Dendritic cell treated with granulocyte-macrophage colony-stimulating factor and Interleukin-4, amounts not matched to agents 40 ng/mL and 50 ng/mL, for 4 days (primary cell): ENCODE measurements around the gene DZIP1.
A peak's percentile ranks its signal among the peaks of the same experiment; 100 is the strongest.

Experiments
- H3K27ac Mint-ChIP-seq: one replicate; pipeline ENCODE4 v1.8.0; 2022; ENCODE audit warnings: mild to moderate bottlenecking, mixed read lengths
- H3K27me3 Mint-ChIP-seq: one replicate; pipeline ENCODE4 v1.8.0; 2022; ENCODE audit warnings: mild to moderate bottlenecking, mixed read lengths
- H3K36me3 Mint-ChIP-seq: one replicate; pipeline ENCODE4 v1.8.0; 2022; ENCODE audit warnings: low read depth, mixed read lengths
- H3K4me1 Mint-ChIP-seq: one replicate; pipeline ENCODE4 v1.8.0; 2022; ENCODE audit warnings: low read depth, mixed read lengths
- H3K4me3 Mint-ChIP-seq: one replicate; pipeline ENCODE4 v1.8.0; 2022; ENCODE audit warnings: mild to moderate bottlenecking, moderate library complexity, mixed read lengths
- H3K9me3 Mint-ChIP-seq: one replicate; pipeline ENCODE4 v1.8.0; 2022; ENCODE audit warnings: mixed read lengths
- intact Hi-C: fragments of 100-400 bp; cut with micrococcal nuclease; formaldehyde crosslinking; loops from one replicate; pipeline ENCODE4 v1.15.0; 2022

DZIP1 gene

DNA sequence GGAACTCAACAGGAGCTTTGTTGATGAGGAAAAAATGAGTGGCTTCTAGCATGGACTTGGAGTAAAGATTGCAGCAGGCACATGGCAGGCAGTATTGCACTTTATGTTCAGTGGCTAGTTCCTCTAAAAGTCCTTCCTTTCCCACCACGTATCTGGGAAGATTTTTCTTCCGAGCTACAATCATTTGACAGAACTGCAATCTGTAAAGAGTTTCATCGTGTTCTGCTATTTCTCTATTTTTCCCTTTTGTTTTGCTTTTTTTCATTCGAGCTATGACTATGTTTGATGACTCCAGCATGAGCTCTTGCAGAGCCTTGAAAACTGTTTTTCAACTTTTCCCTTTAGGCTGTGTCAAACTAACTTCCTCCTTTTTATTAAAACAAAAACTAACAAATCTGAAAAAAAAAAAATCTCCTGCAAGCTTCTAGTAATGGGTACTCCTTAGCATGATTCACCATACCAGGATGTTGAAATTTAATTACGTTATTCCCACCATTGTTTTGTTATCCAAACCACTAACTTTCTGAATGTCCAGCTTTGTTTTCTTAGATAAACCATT, 79.7 kb downstream of the DZIP1 start:
- Mint-ChIP-seq H3K36me3 (no peaks in the 10 kb centered on the region), H3K27me3 (no peaks in the 10 kb centered on the region), H3K27ac (peak overlapping the region; percentile 74), H3K9me3 (no peaks in the 10 kb centered on the region), H3K4me1 (peaks cover 13% of the 10 kb centered on the region), H3K4me3 (peak overlapping the region; percentile 79)
- intact Hi-C loops = no loop called here

DNA sequence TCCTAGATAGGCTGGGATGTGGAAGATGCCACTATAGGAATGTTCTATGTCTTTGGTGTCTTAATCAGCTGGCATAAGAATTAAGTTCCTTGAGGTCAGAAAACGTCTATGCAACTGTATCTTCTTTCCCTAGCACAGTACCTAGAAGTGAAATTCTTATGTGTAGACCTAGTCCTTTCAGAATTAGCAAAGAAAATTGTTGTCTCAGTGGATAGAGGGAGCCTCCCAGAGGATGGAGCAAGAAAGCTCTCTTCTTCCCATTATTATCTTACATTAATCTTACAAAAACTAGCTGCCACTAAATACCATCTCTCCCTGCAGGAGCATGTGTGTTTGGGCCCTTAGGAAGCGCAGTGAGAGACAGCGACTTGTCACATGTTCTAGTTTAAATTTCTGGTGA, 80.4 kb downstream of the DZIP1 start:
- H3K27ac Mint-ChIP-seq = peak overlapping the region; percentile 74
- intact Hi-C loops = no loop called here

DNA sequence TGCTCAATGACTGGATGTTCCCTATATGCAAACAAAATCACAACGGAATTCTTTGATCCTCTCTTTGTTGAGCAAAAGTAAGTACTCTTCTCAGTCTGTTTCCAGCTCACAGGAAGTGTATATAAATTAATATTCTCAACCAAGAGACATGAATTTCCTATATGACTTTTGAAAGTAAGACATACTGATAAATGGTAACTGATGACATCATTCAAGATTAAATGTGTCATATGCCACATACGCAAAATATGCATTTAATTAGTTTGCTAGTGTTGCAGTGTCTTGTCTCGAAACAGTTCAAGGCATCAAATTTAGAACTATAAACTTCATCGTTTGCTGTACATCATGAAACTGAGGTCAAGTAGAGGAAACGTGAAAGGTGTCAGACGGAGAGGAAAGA, 84.1 kb downstream of the DZIP1 start:
- intact Hi-C loops = no loop called here
- H3K36me3 Mint-ChIP-seq = no peaks in the 10 kb centered on the region
- H3K4me3 Mint-ChIP-seq = no peak overlapping the region
- peaks cover 13% of the 10 kb centered on the region for H3K4me1 Mint-ChIP-seq
- H3K27me3 Mint-ChIP-seq = no peaks in the 10 kb centered on the region
- H3K27ac Mint-ChIP-seq = no peak overlapping the region
- H3K9me3 Mint-ChIP-seq = no peaks in the 10 kb centered on the region

More for the DNA sequence above, 80.4 kb downstream of the DZIP1 start:
- Mint-ChIP-seq H3K36me3 (no peaks in the 10 kb centered on the region), H3K9me3 (no peaks in the 10 kb centered on the region), H3K27me3 (no peaks in the 10 kb centered on the region), H3K4me3 (no peak overlapping the region), H3K4me1 (peaks cover 13% of the 10 kb centered on the region)

DNA sequence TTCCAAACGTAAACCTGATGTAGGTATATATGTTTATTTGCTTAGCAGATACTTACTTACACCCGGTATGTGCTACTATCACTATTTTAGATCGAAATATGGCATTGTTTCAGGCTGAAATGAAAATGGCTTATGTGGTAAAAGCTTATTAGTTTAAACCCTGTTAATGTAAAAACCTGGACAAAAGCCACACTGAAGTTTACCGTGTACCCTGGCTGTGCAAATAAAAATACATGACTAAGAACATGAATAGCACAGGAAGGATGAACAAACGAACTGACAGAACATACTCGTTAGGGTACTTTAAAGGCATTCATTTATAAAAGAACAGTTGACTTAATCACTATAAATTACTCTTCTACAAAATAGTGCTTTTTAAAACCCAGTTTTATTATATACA, 85.4 kb downstream of the DZIP1 start:
- intact Hi-C loops = no loop called here
- no peaks in the 10 kb centered on the region for H3K9me3 Mint-ChIP-seq
- H3K4me3 Mint-ChIP-seq = no peak overlapping the region
- H3K36me3 Mint-ChIP-seq = no peaks in the 10 kb centered on the region
- peaks cover 8% of the 10 kb centered on the region for H3K4me1 Mint-ChIP-seq
- peaks cover 3% of the 10 kb centered on the region for H3K27me3 Mint-ChIP-seq
- no peak overlapping the region for H3K27ac Mint-ChIP-seq

DNA sequence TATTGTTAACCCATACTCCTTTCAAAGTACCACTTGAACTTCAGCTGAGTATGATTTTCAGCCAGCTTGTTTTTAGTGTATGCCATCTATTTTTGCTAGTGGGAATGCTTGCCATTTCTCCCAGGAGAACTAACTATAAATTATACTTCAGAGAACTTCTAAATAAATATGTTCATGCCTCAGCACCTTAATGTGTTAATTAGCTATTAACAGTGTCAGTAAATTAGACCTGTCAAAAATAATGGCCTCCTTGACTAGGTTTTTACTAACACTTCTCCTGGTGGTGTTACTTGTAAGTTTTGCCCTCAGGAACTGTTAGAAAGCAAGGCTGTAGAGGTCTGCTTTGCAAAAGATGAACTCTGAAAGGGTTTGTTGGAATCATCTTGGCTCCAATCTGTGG, 87.5 kb downstream of the DZIP1 start:
- intact Hi-C loops = no loop called here
- H3K4me1 Mint-ChIP-seq = peaks cover 21% of the 10 kb centered on the region
- no peak overlapping the region for H3K27ac Mint-ChIP-seq
- H3K36me3 Mint-ChIP-seq = no peaks in the 10 kb centered on the region
- H3K9me3 Mint-ChIP-seq = no peaks in the 10 kb centered on the region
- peaks cover 23% of the 10 kb centered on the region for H3K27me3 Mint-ChIP-seq
- H3K4me3 Mint-ChIP-seq = no peak overlapping the region

DNA sequence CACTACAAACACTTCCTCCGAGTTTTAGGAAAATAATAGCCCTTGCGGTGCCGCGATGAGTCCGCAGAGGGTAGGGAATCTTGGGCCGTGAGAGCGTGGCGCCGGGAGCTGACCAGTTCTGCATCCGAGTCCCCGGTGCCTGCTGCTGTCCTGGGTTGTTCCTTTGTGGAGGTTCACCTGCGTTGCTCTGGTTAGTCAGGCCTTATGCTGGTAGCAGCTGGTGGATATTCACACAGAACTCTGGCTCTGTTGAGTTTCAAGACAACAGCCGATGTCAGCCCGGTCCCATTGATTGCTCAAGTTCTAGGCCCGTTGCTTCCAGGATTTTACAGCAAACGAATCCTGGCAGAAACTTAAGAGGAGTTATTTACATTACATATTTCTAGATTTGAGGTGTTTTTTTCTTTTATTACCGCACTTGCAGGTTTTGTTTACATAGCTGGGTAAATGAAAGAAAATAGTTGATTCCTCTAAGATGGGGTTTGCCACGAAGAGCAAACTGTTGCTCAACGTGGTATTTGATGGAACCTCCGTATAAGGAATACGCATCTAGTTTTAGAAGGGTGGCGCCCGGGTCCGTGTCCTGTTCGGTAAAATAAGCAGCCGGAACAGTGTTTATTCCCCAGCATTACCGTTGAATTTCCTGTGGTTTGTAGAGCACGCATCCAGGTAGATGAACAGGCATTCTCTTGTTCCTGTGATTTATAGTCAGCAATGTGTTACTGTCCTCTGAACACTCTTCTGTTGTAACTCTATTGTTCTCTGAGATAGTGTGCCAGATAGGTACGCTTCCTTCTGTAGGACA, 90.7 kb downstream of the DZIP1 start:
- Mint-ChIP-seq H3K4me3 (peak overlapping the region; percentile 65), H3K4me1 (peaks cover 21% of the 10 kb centered on the region), H3K36me3 (no peaks in the 10 kb centered on the region), H3K9me3 (no peaks in the 10 kb centered on the region), H3K27ac (no peak overlapping the region), H3K27me3 (peaks cover 40% of the 10 kb centered on the region)
- intact Hi-C loops = no loop called here

DNA sequence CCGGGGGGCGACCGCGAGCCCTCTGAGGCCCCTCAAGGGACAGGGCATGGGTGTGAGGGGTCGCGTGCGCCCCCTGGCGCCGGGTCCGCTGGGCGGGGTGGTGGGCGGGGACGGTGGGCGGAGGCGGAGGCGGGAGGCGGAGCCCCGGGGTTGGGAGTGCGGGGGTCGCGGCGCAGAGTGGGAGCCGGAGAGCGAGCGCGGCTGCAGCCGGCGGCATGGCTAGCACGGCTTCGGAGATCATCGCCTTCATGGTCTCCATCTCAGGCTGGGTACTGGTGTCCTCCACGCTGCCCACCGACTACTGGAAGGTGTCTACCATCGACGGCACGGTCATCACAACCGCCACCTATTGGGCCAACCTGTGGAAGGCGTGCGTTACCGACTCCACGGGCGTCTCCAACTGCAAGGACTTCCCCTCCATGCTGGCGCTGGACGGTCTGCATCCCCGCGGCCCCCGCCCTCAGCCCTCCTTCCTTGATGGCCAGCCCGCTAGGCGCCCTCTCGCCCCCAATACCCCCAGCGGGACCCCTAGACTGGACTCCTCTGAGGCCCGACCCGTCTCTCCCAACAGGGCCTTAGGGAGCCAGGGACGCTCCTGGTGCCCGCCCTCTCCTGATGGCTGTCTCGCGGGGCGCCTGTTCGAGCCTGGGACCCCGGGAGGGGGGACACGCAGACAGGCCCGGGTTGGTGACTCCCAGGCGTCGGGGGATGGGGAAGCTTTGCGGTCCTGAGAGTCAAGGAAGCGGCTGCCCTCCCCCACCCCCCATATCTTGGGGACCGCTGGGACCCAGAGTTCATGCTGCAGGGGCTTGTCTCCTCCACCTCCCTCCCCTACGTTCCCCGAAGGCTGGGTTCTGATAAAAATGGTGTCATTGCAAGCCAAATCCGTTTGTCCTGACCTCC, 91.7 kb downstream of the DZIP1 start, which contains the start of gene CLDN10:
Gene CLDN10, plus strand, starts transcription at position 182 of the 903 bp plus-strand sequence. Its CDS starts 34 bp downstream, at position 216.
- Mint-ChIP-seq H3K27me3 (peaks cover 40% of the 10 kb centered on the region), H3K4me3 (peak within 1 kb of the TSS; percentile 65), H3K4me1 (peaks cover 21% of the 10 kb centered on the region), H3K36me3 (no peaks in the 10 kb centered on the region), H3K27ac (no peak within 1 kb of the TSS), H3K9me3 (no peaks in the 10 kb centered on the region)
- intact Hi-C loops = no loop called here

DNA sequence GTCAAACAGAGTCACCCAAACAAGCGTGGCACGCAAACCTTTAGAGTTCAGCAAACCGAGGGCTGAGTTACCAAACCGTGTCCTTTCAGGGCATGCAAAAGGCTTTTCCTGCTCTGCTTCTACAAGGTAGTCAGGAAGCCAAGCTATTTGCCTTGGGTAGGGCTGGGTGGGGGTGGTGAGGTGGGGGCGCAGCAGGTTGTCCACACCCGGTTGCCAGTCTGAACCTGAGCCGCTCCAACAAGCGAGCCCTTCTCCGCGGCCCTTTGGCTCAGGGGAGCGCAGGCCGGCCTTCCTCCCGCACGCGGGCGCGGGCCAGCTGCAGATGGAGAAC, 92.3 kb downstream of the DZIP1 start:
- no peak overlapping the region for H3K27ac Mint-ChIP-seq
- H3K4me1 Mint-ChIP-seq = peaks cover 23% of the 10 kb centered on the region
- peaks cover 40% of the 10 kb centered on the region for H3K27me3 Mint-ChIP-seq
- intact Hi-C loops = no loop called here
- no peaks in the 10 kb centered on the region for H3K9me3 Mint-ChIP-seq
- peak overlapping the region; percentile 56 for H3K4me3 Mint-ChIP-seq
- H3K36me3 Mint-ChIP-seq = no peaks in the 10 kb centered on the region

DNA sequence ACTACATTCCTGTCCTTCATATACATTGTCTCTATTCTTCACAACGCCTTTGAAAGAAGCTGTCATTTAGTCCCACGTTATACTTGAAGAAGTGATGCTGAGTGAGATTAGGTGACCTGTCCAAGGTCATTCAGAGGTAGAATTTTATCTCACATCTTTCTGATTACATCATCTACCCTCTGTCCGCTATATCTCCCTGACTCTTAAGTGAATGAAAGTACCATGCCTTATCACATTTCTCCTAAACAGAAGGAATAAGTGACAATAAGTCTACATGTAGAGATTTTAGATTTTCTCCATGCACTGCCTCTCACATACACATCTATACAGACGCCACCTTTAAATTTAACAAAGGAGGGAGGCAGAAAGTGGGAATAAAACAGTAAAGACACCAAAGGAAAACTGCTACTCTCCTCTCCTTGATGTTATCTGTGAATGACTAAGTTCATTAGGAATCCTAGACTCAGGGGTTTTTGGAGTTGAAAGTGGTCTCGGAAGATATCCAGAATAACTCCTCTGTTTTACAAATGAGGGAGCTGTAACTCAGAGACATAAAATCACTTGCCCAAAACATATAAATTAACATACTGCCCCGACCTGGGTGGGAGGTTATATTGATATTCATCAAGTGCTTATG, 96.9 kb downstream of the DZIP1 start:
- H3K9me3 Mint-ChIP-seq = no peaks in the 10 kb centered on the region
- H3K27ac Mint-ChIP-seq = no peak overlapping the region
- no peaks in the 10 kb centered on the region for H3K36me3 Mint-ChIP-seq
- H3K4me1 Mint-ChIP-seq = peaks cover 12% of the 10 kb centered on the region
- H3K27me3 Mint-ChIP-seq = peaks cover 23% of the 10 kb centered on the region
- intact Hi-C loops = no loop called here
- no peak overlapping the region for H3K4me3 Mint-ChIP-seq

DNA sequence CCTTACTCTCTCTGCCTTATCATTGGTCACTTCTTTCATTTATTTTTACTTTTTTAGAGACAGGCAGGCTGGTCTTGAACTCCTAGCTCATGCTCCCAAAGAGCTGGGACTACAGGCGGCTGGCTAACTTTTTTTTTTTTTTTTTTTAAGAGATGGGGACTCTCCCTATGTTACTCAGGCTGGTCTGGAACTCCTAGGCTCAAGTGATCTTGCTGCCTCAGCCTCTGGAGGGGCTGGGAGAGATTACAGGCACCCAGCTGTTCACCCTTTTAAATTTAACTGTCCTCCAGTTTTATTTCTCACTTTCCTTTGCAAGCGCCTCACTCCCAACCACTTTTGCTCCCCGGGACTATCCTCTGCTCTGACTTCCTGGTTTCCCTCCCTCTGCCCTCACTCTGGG, 97.6 kb downstream of the DZIP1 start:
- intact Hi-C loops = no loop called here
- H3K4me3 Mint-ChIP-seq = no peak overlapping the region
- peaks cover 12% of the 10 kb centered on the region for H3K4me1 Mint-ChIP-seq
- H3K9me3 Mint-ChIP-seq = no peaks in the 10 kb centered on the region
- H3K36me3 Mint-ChIP-seq = no peaks in the 10 kb centered on the region
- H3K27ac Mint-ChIP-seq = no peak overlapping the region
- H3K27me3 Mint-ChIP-seq = peaks cover 16% of the 10 kb centered on the region

DNA sequence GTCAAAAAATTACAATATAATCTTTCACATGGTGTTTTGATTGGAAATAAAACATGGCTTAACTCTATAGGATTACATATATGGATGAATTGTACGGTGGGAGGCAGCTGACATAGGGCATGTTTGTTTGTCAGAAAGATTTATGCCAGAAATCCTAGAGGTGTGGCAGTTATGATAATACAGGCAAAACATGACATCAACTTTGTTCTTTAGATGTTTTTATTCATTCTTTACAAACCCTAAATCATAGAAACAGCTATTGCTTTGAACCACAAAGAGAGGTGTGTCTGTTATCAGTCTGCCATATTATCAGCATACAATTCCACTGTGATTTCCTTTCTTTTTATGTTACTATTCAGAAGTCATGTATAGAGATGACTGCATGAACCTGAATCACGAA, 100.2 kb downstream of the DZIP1 start:
- H3K4me1 Mint-ChIP-seq = peaks cover 25% of the 10 kb centered on the region
- intact Hi-C loops = no loop called here
- H3K27me3 Mint-ChIP-seq = no peaks in the 10 kb centered on the region
- H3K4me3 Mint-ChIP-seq = no peak overlapping the region
- H3K36me3 Mint-ChIP-seq = no peaks in the 10 kb centered on the region
- H3K27ac Mint-ChIP-seq = no peak overlapping the region
- H3K9me3 Mint-ChIP-seq = no peaks in the 10 kb centered on the region

DNA sequence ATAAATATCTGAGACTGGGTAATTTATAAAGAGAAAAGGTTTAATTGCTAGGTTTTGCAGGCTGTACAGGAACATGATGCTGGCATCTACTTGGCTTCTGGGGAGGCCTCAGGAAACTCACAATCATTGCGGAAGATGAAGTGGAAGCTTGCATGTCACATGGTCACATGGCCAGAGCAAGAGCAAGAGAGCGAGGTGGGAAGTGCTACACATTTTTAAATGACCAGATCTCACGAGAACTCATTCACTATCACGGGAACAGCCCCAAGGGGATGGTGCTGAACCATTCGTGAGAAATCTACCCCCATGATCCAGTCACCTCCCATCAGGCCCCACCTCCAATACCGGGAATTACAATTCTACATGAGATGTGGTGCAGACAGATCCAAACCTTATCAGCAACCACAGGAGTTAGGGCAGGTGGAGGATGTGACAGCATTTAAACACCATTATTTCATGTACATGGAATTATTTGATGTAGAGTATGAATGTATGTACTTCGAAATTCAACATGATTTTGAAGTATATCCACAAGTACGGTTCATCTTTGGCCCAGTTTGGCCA, 102.5 kb downstream of the DZIP1 start:
- no peaks in the 10 kb centered on the region for H3K27me3 Mint-ChIP-seq

DNA sequence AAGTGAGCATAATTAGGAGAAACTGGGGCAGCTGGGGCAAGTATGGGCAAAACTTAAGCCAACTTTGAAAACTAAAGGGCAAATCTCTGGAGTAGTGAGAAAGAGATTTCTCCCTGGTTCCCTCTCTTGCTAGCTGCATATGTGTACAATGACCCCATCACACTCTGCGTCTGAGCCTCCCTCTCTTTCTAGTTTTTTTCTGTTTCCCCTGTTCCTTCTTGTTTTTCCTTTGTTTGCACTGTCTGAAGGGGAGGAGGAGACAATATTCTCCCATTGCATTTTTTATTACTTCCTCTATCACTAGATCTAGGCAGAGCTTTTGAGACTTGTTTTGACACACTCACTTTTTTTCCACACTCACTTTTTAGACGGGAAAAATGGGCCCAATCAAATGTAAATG, 103.2 kb downstream of the DZIP1 start:
- intact Hi-C loops = no loop called here
- no peaks in the 10 kb centered on the region for H3K36me3 Mint-ChIP-seq

More for the DNA sequence above, 102.5 kb downstream of the DZIP1 start:
- peaks cover 21% of the 10 kb centered on the region for H3K4me1 Mint-ChIP-seq
- H3K4me3 Mint-ChIP-seq = no peak overlapping the region
- no peak overlapping the region for H3K27ac Mint-ChIP-seq
- intact Hi-C loops = no loop called here
- no peaks in the 10 kb centered on the region for H3K9me3 Mint-ChIP-seq
- no peaks in the 10 kb centered on the region for H3K36me3 Mint-ChIP-seq

More for the DNA sequence above, 103.2 kb downstream of the DZIP1 start:
- Mint-ChIP-seq H3K27ac (no peak overlapping the region), H3K27me3 (no peaks in the 10 kb centered on the region), H3K9me3 (no peaks in the 10 kb centered on the region), H3K4me1 (peaks cover 15% of the 10 kb centered on the region), H3K4me3 (no peak overlapping the region)
